Activated CD8-positive, alpha-beta memory T cell treated with anti-CD3 and anti-CD28 coated beads for 4 hours (primary cell): ENCODE measurements around the gene KCNMA1.
"Not testable (repeated sequence)": the region's sequence is repeated elsewhere in the genome, so short reads cannot be mapped to it uniquely, and the experiment has no call there.

Source experiments
- DNase-seq, 2 donors: peaks; one replicate each; pipeline ENCODE4 v3.0.0-alpha.2; 2020; ENCODE audit warnings: low read depth in 2 of 2

The KCNMA1 gene

DNA sequence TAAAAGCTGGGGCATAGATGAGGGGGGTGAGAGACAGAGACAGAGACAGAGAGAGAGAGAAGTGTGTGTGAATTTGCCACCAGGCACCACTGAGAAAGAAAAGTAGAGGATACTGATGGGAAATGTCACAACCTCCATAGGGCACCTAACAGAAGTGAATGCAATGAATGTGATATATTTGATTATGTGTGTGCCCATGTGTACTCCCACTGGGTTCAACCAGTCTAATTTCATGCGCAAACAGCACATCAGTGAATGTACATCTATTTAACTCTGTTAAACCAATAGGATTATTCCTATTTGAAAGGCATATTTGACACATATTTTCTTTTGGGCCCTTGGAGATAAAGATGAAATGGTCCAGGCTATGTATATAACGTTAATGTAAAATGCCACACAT is 241.3 kb downstream of the KCNMA1 start:
- no peak for DNase-seq

DNA sequence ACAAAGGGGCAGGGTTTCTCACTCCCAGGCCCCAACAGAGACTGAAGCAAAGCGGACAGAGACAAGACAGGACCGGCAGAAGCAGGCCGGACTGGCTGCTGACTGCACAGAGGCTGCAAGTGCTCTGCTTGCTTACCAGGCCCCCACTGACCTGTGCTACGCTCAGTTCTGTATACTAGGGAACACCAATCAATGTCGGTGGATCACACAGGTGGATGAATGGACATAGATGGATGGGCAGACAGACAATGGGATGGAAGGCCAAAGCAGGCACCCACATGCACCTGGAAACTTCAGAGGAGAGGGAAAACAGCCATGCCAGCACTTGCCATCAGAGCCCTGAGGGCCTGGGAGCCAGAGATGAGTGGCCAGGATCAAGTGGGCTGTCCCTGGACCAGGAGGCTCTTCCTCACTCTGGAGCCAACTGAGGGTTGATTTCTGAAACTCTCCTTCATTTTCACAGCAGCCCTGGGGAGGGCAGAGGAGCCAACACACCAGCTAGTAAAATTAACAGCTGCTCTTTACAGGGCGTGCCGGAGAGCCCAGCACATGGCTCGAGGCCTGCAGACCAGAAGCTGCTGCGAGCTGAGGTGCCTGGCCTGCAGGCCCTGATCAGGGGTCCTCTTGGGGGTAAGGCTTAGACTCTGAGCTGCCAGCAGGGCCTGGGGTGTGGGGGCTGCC is 243.6 kb downstream of the KCNMA1 start:
- DNase-seq = no peak

DNA sequence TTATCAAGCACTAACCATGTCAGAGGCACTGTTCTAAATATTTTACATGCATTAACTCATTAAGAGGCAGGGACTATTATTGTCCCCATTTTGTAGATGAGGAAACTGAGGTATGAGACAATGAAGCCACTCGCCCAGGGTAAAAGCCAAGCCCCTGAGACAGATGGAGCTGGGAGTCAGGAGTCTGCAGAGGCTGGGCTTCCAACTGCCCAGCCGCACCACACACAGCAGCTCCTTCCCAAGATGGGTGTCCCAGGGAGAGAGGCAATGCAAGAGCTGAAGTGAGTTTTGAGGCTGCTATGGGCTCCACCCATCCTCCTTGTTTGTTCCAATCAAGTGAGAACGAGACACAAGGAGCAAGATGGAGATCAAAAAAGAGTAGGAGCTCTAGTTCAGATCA is 244.2 kb downstream of the KCNMA1 start:
- no peak for DNase-seq

DNA sequence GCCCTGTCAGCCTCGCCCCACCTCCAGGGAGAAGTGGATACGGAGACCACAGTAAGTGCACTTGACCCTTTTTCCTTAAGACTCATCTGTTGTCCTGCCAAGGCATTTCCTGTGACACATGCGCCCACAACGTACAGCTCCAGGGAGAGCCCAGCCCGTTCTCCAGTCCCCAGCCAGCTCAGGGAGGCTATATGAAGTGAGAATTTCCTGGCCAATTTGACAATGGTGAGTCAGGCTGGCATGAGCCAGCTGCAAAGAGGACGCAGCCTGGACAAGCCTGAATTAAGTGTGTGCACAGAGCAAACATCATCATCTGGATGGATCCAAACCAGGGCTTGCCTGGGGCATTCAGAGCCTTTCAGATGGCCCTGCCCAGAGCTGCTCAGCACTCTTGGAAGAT is 244.8 kb downstream of the KCNMA1 start:
- DNase-seq = no peak

DNA sequence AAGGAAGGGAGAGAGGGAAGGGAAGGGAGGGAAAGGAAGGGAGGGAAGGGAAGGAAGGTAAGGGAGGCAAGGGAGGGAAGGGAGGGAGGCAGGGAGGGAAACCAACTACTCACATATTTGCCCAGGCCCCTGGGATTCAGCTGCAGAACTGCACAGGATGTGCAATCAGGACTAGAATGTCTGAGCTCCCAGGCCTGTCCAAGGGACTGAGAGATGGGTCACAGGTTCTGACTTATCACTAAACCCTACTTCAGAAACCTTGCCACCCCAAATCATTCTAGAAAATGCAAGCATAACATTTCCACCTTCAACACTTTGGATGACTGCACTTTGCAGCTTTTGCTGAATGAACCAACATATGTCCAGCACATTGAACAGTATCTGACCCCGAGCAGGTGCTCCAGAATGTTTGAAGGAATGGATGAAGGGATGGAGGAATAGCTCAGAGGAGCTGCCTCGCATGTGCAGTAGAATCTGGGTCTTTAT is 245.3 kb downstream of the KCNMA1 start:
- no peak for DNase-seq

DNA sequence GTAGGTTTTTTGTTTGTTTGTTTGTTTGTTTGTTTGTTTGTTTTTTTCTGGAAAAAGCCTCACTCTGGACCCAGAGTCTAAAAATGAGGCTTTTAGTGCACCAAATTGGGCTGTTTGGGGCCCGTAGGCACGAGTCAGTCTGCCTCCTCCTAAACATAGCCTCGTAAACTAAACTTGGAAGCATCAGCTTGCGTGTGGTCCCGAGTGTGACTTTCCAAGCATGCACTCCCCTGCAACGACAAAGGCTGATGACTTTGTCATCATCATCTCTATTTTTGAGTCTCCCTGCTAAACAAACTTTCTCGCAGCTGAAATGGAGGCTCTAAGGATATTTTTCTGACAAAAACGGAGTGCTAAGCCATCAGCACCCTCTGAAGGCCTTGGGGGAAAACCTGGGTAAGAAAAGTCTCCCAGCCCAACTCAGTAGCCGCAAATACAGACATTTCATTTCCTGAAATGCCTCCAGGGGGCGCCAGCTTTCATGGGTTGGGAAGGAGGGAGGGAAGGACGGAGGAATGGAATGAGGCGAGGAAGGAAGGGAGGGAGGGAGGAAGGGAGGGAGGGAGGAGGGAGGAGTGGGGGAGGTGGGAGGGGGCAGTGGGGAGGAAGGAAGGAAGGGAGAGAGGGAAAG is 245.9 kb downstream of the KCNMA1 start:
- no peak for DNase-seq

DNA sequence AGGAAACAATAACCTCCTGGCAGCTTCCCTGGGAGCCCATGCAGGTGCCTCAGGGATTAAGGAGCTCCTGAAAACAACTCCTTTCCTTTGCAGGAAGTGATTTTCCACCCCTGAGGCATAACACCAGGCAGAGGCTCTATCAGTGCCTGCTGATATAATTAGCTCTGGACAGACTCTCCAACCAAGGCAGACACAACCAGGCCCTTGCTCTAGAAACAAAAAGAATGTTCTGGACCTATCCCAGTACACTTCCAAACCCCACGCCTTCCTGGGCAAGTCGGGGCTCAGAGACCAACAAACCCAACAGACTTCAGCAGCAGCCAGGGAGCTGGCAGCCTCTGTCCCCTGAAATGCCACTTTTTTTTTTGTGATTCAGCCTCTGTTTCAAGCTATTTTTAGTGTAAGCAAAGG is 247.1 kb downstream of the KCNMA1 start:
- no peak for DNase-seq

DNA sequence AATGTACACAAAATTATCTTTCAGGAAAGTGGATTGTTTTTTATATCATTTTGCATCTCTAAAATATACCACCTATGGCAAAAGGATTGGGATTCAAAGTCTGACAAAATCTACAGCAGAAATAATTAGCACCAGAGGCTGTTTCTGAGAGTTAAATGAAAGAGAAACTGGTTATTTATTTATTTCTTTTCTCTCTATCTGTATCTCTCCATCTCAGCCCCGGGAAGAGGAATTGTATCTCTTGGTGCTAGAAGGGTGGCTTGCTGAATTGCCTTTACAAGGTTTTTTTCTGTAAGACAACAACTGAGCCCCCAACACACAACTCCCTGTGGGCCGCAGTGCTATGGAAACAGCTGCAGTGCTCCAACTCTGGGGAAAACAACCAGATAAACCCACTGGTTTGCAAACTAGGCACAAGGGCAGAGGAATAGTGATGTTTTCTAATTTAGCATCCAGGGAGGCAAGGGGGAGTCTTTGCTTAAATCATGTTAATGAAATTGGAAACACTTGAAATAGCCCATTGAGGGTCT is 249.0 kb downstream of the KCNMA1 start:
- DNase-seq = no peak

DNA sequence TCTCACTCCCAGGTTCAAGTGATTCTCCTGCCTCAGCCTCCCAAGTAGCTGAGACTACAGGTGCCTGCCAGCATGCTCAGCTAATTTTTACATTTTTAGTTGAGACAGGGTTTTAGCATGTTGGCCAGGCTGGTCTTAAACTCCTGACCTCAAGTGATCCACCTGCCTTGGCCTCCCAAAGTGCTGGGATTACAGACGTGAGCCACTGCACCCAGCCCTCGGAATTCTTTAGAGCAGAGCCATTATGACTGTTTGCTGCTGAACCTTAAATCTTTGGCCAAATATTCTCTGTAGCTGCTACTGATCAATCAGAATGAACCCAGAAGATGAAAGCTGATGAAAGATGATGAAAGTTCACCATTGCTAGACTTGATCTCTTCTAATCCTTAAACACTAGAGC is 249.9 kb downstream of the KCNMA1 start:
- not testable (repeated sequence) for DNase-seq

DNA sequence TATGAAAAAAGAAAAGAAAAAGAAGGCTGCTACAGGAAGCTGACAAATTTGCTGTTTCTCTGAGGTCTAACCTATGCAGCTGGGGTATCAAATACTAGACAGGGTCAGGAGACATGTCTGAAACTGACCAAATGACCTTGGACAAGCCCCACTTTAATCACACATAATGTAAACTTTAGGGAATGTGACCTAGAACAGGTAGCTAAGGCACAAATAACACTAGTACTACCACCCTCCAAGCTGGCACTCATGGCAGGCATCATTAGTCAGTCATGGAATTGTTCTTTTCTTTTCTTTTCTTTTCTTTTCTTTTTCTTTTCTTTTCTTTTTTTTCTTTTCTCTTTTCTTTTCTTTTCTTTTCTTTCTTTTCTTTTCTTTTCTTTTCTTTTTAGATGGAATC is 250.4 kb downstream of the KCNMA1 start:
- DNase-seq = no peak

DNA sequence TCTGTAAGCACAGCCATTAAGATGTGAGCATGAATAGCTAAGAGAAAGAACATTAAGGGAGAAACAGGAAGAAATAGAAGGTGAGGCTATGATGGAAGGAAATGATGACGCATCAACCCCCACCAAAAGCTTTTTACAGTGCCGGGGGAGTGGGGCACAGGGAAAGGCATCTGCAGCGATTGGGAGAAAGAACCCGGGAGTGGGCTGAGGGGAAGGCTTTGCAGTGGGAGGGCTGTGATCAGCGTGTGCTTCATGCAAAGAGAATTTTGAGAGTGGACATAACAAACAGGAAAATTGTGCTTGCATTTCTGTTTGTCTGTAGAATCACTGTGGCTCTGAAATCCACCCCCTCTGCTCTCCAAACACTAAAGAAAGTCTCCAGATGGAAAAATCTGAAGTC is 250.8 kb downstream of the KCNMA1 start:
- no peak for DNase-seq

DNA sequence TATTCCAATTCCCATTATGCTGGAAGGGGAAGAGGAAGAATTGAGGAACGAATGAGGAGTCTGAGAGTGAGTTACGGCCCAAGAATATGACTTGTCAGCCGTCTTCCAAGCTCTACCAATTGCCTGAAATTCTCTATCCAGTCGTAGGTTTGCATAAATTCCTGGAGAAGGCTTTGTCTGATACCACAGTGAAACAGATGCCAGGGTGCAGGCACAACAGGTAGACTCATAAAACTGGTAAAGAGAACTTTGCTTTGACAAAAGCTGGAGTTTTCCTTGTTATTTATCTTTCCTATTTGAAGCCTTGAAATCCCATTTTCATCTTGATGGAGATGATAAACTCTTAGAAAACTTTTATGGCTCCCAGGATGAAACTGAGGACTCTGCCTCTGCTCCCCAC is 251.2 kb downstream of the KCNMA1 start:
- DNase-seq = no peak

DNA sequence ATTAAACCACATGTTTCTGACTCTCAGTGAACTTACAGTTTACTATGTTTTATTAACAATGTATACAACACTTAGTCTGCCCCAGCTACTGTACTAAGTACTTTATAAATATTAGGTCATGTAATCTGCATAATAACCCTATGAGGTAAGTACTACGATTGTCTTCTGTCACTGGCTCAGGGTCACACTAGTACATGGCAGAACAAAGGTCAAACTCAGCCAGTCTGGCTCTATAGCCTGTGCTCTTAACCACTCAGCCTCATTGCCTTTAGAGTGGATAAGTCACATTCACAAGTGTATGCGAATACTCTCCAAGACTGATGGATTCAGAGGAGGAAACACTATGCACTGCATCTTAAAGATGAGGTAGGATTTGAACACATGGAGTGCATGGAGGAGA is 252.3 kb downstream of the KCNMA1 start:
- no peak for DNase-seq

DNA sequence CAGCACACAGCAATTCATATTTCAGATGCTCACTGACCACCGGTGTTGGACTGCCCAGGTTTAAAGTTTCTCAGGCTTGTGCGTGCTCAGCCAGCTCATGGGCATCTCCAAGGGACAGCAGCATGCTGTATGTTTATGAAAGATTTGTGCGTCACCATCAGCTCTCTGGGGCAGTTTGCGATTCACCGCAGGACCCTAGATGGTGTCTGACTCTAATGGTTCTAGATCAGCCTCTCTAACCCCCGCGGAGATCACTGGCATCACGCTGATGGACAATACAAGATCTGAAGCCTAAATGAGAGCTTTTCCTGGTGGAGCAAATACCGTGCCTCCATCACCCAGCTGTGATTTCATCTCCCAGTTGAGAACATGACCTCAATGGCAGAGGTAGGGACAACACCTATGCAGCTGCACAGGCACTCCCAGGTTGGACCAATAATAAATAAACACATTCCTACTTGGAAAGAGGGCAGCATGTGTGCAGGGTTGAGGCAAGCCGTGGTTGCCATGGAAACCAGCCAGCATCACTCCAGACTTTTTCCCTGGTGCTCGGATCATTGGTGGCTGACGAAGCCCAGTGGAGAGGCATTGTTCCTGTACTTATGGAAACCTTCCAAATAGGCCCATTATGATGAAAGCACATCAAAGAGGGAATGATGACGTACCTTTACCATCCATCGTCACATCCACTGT is 253.6 kb downstream of the KCNMA1 start:
- DNase-seq = no peak

DNA sequence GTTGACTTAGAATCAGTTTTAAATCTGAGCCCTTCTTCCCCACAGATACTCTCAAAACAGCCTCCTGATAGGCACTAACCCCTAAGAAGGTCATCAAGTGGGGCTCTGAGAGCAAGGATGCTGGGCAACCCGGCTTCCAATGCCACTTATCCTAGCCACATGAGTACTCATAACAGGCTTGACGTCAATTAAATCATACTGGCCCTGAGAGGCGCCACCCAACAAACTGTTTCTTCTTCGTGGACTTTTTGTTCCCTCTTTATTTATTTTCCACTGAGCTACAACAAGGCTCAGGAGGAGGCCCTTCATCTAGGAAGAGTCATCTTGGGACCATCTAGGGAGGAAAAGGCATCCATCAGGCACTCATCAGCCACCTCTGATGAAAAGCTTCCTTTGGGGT is 255.9 kb downstream of the KCNMA1 start:
- no peak for DNase-seq

DNA sequence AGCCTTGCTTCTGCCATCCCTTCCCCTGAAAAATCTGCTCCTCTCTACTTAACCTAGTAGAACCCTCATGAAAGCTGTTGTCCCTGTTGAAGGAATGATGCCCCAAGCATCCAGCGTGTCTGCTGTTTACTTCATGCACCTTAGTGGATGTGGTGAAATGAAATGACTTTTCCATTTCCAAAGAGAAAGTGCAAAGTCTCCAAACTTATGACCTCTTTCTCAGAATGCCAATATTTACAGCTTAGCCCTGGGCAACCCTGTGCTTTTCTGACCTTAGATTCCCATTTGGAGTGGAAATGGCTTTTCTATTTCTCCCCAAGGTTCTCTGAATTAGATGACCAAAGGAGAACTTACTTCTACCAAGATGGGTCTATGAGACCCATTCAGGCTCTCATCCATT is 256.9 kb downstream of the KCNMA1 start:
- DNase-seq = no peak

DNA sequence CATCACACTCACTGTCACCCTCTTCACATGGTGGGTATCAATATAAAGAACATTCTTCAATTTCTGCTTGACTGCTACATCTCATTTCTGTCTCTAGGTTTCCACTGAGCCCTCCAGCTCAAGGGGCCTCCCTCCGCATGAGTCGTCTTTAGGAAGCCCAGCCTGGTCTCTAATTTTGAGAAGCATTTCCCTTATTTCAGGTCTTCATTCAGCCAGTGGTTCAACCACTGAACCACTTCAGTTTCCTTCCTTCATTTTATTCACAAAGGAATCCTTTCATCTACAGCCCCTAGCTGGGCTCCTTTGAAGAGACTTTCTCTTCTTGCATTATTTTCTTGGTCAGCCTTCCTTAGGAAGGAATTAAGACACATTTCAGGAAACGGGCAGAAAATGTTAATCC is 257.4 kb downstream of the KCNMA1 start:
- no peak for DNase-seq

DNA sequence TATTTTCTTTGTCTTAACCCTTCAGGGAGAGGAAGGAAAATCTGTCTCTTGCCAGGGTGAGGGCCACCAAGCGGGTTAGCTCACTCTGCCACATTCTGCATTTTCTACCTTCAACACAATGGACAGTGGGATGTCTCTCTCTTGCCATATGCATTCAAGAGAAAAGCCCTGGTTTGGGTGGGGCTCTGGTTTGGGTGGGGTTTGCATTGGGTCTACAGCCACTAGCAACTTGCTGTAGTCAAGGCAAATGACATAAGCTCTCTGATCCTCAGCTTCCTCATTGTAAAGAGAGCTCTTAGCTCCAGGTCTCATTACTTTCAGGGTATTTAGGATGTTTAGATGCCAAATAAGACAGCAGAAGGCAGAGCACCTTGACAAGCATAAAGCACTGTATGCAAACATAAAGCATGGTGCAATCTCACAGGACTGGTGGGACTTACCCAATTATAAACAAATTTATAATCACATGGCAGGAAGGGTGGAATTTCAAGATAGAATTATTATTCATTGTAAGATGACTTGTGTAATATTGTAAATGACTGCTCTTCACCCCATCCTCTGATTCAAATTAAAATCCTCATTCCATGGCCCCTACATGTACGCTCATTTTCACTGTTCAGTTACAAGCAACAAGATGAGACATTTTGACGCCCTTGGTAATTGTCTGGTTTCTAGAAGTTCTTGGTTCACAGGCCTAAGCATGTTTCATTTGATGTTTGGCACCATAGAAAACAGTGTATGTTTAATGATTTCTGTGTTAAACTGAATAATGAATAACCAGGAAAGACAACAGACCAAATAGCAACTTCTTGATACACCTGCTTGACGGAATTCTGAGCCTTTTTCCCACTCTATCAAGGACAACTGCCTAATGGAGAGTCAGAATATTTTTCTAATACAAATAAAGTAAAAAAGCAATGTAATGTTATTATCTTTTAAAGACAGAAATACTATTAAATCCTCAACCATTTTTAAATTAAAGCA is 258.9 kb downstream of the KCNMA1 start:
- no peak for DNase-seq

DNA sequence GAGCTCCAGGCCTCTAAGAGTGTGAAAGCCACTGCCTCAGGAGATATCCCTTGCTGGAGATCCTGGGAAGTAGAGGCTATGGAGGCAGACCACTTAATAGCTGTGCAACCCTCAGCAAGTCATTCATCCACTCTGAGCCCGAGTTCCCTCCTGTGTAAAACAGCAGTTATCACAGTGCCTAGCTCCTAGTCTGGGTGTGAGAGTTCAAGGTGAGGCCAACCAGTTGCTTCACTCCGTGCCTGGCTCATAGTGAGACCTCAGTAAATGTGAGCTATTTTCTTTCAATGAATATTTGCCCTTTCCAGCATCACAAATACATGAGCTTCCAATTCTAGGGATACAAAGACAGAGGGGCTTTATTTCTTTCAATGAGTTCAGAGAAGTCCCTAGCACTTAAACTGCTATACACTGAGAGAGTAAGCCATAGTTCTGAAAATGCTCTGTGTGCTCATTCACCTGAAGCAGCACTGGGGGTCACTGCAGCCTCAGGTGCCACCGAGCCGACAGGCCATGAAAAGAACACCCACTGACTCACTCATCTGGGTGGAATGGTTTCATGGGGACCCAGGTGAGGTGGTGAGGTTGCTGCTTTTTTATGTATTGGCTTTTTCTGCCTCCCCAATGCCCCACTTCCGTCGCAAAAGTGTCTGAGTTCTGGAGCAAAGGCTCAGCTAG is 259.8 kb downstream of the KCNMA1 start:
- no peak for DNase-seq

DNA sequence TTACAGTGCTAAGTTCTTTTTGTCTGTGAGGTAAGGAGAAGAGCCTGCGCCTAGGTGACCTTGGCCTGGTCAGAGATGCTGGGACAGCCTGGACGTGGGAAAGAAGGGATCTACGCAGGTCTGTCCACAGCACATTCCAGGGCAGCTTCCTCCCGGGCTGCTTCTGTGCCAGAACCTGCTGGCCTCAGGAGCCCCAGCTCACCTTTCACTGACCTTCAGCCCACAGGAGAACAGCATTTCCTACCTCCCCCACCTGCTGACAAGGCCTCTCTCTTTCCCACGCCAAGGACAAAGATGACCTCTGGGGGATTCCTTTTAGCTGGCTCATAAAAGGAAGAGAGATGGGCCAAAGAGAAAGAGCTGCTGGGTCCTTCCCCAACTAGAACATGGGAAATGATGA is 260.6 kb downstream of the KCNMA1 start:
- DNase-seq = no peak

DNA sequence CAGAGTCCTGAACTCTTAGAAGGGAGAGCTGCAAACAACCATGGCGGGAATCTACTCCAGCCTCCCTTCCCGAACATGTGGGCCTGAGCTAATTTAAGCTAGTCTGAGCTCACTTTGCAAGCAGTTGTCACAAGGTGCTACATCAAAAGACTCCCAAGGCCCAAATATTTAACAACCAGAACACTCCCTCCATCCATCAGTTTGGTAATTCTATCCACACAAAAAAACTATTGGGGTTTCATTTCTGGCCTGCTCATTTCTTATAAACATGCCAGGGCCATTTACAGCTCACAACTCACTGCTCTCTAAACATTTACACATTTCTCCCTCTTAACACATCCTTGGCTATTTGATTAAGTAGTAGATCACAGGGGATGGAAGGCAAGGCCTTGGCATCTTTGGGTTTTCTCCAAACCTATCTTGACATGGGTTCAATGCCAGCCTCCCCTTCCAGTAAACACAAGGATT is 263.4 kb downstream of the KCNMA1 start:
- no peak for DNase-seq
